OCI-M2 (cell line): ENCODE results near the gene IRF4.

ENCODE experiments used
- DNase-seq: peaks from one replicate; lab custom pipeline; 2025; ENCODE audit not compliant: unreplicated experiment; lab: John Stamatoyannopoulos, UW

Gene IRF4

GRCh38 chr6:398065-398464 lies 6.5 kb downstream of the IRF4 start:
- DNase-seq = no peak

GRCh38 chr6:398558-399078 lies 7.1 kb downstream of the IRF4 start:
- no peak for DNase-seq

GRCh38 chr6:399785-400534 lies 8.4 kb downstream of the IRF4 start:
- DNase-seq = no peak

GRCh38 chr6:400815-401214 lies 9.3 kb downstream of the IRF4 start:
- DNase-seq = no peak

GRCh38 chr6:401239-401993 lies 9.9 kb downstream of the IRF4 start:
- DNase-seq = no peak

- DNase-seq = no peak
Observed at GRCh38 chr6:401994-402640, 10.6 kb downstream of the IRF4 start.

GRCh38 chr6:402901-403658 lies 11.5 kb downstream of the IRF4 start:
- DNase-seq = no peak

GRCh38 chr6:403659-404655 lies 12.4 kb downstream of the IRF4 start:
- no peak for DNase-seq

GRCh38 chr6:404685-405423 lies 13.3 kb downstream of the IRF4 start:
- DNase-seq = no peak

- no peak for DNase-seq
Observed at GRCh38 chr6:408148-408547, 16.6 kb downstream of the IRF4 start.

- no peak for DNase-seq
Observed at GRCh38 chr6:408599-409102, 17.1 kb downstream of the IRF4 start.

- DNase-seq = no peak
Observed at GRCh38 chr6:409370-409972, 17.9 kb downstream of the IRF4 start.

GRCh38 chr6:410555-411395 lies 19.2 kb downstream of the IRF4 start:
- no peak for DNase-seq

- no peak for DNase-seq
Observed at GRCh38 chr6:411402-412145, 20.0 kb downstream of the IRF4 start.

GRCh38 chr6:412146-412886 lies 20.8 kb downstream of the IRF4 start:
- no peak for DNase-seq

GRCh38 chr6:414447-414846 lies 22.9 kb downstream of the IRF4 start:
- no peak for DNase-seq
